Activated T-cell treated with anti-CD3 and anti-CD28 coated beads, Interleukin-2, amount 50 U/mL, for 72 hours (primary cell): Measurements from ENCODE around the gene GRIN2A. TPM values are rescaled to one million over a fixed set of nuclear protein-coding genes. Genes with fewer than 3 reads are reported as not detected.

Source experiments
- ATAC-seq, 2 donors: fragments of 150-1000 bp; cut with Tn5 transposase; replicated peaks in 1 of 2; 2 replicates each; pipeline ENCODE4 v1.10.0; 2021; ENCODE audit warnings: moderate library complexity in 2 of 2, mild to moderate bottlenecking in 1 of 2
- DNase-seq, 2 donors: peaks; one replicate each; pipeline ENCODE4 v3.0.0; 2021 to 2022; ENCODE audit warnings: mixed read lengths in 1 of 2
- H3K27ac Mint-ChIP-seq: one replicate; pipeline ENCODE4 v1.8.0; 2022; ENCODE audit warnings: mild to moderate bottlenecking, moderate library complexity, mixed read lengths
- H3K27me3 Mint-ChIP-seq: one replicate; pipeline ENCODE4 v1.8.0; 2022; ENCODE audit warnings: low read depth, mixed read lengths
- H3K36me3 Mint-ChIP-seq, 2 donors: one replicate each; pipeline ENCODE4 v1.8.0; 2022; ENCODE audit warnings: mixed read lengths in 2 of 2, mild to moderate bottlenecking in 1 of 2; ENCODE audit not compliant: insufficient read depth in 2 of 2
- H3K4me1 Mint-ChIP-seq: one replicate; pipeline ENCODE4 v1.8.0; 2022; ENCODE audit warnings: low read depth, mixed read lengths
- H3K4me3 Mint-ChIP-seq, 2 donors: one replicate each; pipeline ENCODE4 v1.8.0; 2022; ENCODE audit warnings: mild to moderate bottlenecking in 2 of 2, mixed read lengths in 2 of 2, moderate library complexity in 2 of 2
- H3K9me3 Mint-ChIP-seq, 2 donors: one replicate each; pipeline ENCODE4 v1.8.0; 2022; ENCODE audit warnings: mixed read lengths in 2 of 2
- total RNA-seq, 2 donors: library from RNA; stranded (reverse); gene quantifications; one replicate each; pipeline ENCODE4 v1.2.3, GENCODE V29; 2022

The GRIN2A gene
- total RNA-seq, 2 donors from 2014 or later = not detected

DNA sequence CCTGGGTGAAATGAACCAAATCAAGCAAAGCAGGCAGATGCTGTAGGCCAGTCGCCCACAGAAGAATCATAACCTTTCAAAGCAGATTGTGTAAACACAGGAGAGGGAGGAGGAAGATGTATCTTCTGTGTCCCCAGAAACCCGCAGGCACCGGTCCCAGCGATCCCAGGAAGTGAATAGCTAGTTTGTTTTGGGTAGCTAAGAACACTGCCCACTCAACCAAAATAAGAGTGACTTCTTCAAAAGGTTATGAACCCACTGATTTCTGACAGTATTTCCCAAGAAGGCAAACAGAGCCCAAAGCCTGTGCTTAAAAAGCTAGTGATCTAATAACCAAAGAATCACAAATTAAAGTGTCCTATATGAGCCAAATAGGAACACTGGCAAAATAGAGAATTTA lies 67.8 kb downstream of the GRIN2A start:
- DNase-seq (no peak), ATAC-seq (no peak)
- H3K4me3 Mint-ChIP-seq = no peak overlapping the region
- H3K4me1 Mint-ChIP-seq = no peaks in the 10 kb centered on the region
- H3K27me3 Mint-ChIP-seq = no peaks in the 10 kb centered on the region
- H3K36me3 Mint-ChIP-seq = no peaks in the 10 kb centered on the region
- no peaks in the 10 kb centered on the region for H3K9me3 Mint-ChIP-seq
- no peak overlapping the region for H3K27ac Mint-ChIP-seq

DNA sequence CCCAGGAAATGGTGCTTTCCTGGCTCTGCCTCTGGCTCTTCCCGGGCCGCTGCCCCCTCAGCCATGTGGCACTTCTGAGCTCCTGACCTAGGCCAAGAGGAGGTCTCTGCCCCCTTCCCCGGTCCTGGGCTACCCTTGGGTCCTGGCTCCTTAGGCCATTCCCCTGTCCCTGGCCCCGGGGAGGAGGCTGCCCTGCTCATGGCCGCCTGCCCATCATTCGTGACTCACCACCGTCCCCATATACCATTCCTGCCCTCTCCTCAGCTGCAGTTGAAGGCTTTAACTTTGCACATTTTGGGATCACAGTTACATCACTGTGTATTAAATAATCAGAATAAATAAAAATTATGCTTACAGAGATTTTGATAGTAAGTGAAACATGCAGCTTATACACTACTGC lies 69.0 kb downstream of the GRIN2A start:
- no peaks in the 10 kb centered on the region for H3K27me3 Mint-ChIP-seq
- ATAC-seq (no peak), DNase-seq (no peak)
- no peak overlapping the region for H3K27ac Mint-ChIP-seq
- H3K4me3 Mint-ChIP-seq = no peak overlapping the region
- no peaks in the 10 kb centered on the region for H3K9me3 Mint-ChIP-seq
- H3K4me1 Mint-ChIP-seq = no peaks in the 10 kb centered on the region
- H3K36me3 Mint-ChIP-seq = no peaks in the 10 kb centered on the region

DNA sequence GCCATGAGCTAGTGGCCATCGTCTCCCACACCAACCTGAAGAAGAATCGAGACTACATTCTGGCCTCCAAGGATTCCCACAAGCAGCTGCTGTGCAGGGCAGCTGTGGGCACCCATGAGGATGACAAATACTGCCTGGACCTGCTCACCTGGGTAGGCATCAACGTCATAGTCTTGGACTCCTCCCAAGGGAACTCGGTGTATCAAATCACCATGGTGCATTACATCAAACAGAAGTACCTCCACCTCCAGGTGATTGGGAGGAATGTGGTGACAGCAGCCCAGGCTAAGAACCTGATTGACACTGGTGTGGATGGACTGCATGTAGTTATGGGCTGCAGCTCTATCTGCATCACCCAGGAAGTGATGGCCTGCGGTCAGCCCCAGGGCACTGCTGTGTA lies 70.2 kb downstream of the GRIN2A start:
- H3K4me1 Mint-ChIP-seq = no peaks in the 10 kb centered on the region
- no peaks in the 10 kb centered on the region for H3K27me3 Mint-ChIP-seq
- ATAC-seq (no peak), DNase-seq (no peak)
- H3K9me3 Mint-ChIP-seq = no peaks in the 10 kb centered on the region
- H3K27ac Mint-ChIP-seq = no peak overlapping the region
- no peak overlapping the region for H3K4me3 Mint-ChIP-seq
- no peaks in the 10 kb centered on the region for H3K36me3 Mint-ChIP-seq

DNA sequence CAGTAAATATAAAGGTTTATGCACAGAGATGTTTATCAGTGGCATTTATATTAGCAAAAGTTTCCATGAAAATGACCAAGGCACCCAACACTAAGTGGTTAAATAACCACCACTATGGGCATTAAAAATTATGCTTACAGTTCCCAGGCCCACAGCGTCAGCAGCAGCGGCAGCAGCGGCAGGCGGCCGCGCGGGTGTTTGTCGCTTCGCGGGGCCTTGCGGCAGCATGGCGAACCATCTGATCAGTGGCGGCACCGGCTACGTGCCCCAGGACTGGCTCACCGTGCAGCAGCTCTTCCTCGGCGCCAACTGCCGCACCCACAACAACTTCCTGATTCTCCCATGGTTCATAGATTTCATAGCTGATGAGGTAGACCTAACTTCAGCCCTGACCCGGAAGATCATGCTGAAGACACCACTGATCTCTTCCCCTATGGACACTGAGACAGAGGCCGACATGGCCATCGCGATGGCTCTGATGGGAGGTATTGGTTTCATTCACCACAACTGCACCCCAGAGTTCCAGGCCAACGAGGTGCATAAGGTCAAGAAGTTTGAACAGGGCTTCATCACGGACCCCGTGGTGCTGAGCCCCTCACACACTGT lies 71.0 kb downstream of the GRIN2A start:
- no peaks in the 10 kb centered on the region for H3K27me3 Mint-ChIP-seq
- no peak overlapping the region for H3K27ac Mint-ChIP-seq

DNA sequence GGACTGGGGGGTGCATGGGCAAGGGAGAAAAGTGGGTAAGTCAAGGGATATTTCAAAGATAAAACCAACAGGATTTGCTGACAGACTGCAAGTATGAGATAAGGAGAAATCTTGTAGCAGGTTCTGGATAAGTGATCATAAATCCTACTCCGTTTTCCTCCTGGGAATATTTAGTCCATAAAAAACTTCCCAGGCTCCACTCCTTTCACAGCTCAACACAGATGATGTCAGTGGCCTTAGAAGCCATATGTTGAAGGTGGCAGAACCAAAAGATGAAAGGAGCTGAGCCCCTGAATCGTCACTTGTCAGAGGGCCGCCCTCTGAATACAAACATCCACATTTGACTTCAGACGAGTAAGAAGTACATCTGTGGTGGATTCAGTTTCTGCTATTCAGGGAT lies 71.7 kb downstream of the GRIN2A start:
- ATAC-seq = no peak
- Mint-ChIP-seq H3K36me3 (no peaks in the 10 kb centered on the region), H3K9me3 (no peaks in the 10 kb centered on the region), H3K4me3 (no peak overlapping the region), H3K27me3 (no peaks in the 10 kb centered on the region), H3K27ac (no peak overlapping the region), H3K4me1 (no peaks in the 10 kb centered on the region)
- DNase-seq = no peak

More for the DNA sequence above, 71.0 kb downstream of the GRIN2A start:
- no peaks in the 10 kb centered on the region for H3K9me3 Mint-ChIP-seq
- no peaks in the 10 kb centered on the region for H3K4me1 Mint-ChIP-seq
- no peak overlapping the region for H3K4me3 Mint-ChIP-seq
- no peak for ATAC-seq
- DNase-seq = no peak
- H3K36me3 Mint-ChIP-seq = no peaks in the 10 kb centered on the region

DNA sequence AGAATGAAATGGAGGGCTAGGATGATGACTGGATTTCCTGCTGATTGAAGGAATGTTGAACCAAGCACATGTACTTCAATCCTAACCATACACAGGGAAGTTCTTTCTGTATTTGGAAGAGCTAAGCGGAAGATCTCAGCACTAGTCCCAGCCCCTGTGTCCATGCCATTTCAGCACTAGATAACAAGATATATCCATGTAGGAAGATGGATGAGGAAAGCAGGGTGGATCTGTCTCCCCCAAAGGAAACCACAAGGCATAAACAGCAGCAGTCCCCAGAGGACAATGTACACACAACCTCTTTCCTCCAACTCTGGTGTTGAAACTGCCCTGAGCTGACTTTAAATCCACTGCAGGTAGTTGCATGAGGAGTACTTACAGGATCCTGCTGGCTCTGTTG lies 75.1 kb downstream of the GRIN2A start:
- peaks cover 0 to 2% of the 10 kb centered on the region in 2 donors for H3K9me3 Mint-ChIP-seq
- no peaks in the 10 kb centered on the region for H3K4me1 Mint-ChIP-seq
- peaks cover 0 to 3% of the 10 kb centered on the region in 2 donors for H3K36me3 Mint-ChIP-seq
- ATAC-seq (no peak), DNase-seq (no peak)
- no peak overlapping the region for H3K4me3 Mint-ChIP-seq
- no peaks in the 10 kb centered on the region for H3K27me3 Mint-ChIP-seq
- H3K27ac Mint-ChIP-seq = no peak overlapping the region

DNA sequence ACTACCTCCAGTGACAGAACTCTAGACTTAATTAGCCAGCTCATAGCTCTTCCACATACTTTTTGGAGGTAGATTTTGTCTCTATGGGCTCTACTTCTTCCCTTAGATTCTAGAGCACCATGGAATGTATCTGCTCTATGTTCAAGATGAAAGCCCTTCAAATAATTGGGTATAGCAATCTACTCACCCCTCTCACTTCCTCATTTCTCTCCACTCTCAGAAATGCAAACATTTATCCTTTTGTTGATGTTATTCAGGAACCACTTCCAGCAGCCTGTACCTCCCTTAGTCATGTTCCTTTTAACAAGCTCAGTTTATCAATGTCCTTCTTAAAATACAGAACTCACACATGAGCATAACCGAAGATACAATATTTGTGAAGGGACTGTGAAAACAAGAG lies 78.5 kb downstream of the GRIN2A start:
- ATAC-seq = no peak
- H3K27me3 Mint-ChIP-seq = no peaks in the 10 kb centered on the region
- no peak overlapping the region for H3K4me3 Mint-ChIP-seq
- H3K4me1 Mint-ChIP-seq = no peaks in the 10 kb centered on the region
- DNase-seq = no peak
- no peak overlapping the region for H3K27ac Mint-ChIP-seq
- H3K36me3 Mint-ChIP-seq = peaks cover 0 to 3% of the 10 kb centered on the region in 2 donors
- peaks cover 0 to 3% of the 10 kb centered on the region in 2 donors for H3K9me3 Mint-ChIP-seq

DNA sequence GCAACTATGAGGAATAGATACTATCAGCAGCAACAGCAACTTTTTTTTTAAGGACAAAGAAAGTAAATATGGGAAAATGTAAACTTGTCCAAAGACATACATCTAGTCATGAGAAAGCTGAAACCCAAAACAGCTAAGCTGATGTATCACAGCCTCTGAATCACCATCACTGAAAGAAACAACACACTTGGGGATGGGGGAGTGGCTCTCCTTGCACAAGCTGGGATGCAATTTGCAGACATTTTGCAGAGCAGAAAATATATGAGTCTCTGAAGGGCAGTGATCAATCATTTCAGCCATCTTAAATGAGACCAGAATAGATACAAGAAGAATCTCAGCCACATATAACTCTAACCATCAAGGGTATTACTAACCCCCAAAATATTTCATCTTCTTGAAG lies 79.1 kb downstream of the GRIN2A start:
- Mint-ChIP-seq H3K36me3 (peaks cover 0 to 3% of the 10 kb centered on the region in 2 donors), H3K4me3 (no peak overlapping the region), H3K27ac (no peak overlapping the region), H3K9me3 (peaks cover 0 to 3% of the 10 kb centered on the region in 2 donors), H3K27me3 (no peaks in the 10 kb centered on the region), H3K4me1 (no peaks in the 10 kb centered on the region)
- DNase-seq (no peak), ATAC-seq (no peak)

DNA sequence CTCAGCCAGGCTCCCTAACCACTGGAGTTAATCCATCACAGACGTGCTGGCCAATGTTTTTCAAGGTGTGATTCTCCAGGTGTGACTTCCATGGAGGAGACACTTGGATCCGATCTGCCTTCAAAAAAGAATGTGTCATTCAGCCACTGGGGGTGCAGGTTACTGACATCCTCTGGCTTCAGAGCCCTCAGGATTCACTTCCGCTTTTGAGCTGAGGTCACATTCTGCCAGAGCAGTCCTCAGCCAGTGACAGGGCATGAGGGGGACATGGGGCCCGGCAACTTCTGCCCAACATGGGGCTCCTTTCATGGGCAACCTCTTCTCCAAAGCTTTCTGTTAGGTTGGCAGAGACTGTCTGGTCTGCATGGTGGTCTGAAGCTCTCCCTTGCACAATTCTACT lies 81.4 kb downstream of the GRIN2A start:
- no peak for DNase-seq
- H3K36me3 Mint-ChIP-seq = peaks cover 0 to 3% of the 10 kb centered on the region in 2 donors
- no peak for ATAC-seq
- no peaks in the 10 kb centered on the region for H3K4me1 Mint-ChIP-seq
- H3K4me3 Mint-ChIP-seq = no peak overlapping the region
- no peaks in the 10 kb centered on the region for H3K27me3 Mint-ChIP-seq
- no peak overlapping the region for H3K27ac Mint-ChIP-seq
- H3K9me3 Mint-ChIP-seq = peaks cover 0 to 3% of the 10 kb centered on the region in 2 donors

DNA sequence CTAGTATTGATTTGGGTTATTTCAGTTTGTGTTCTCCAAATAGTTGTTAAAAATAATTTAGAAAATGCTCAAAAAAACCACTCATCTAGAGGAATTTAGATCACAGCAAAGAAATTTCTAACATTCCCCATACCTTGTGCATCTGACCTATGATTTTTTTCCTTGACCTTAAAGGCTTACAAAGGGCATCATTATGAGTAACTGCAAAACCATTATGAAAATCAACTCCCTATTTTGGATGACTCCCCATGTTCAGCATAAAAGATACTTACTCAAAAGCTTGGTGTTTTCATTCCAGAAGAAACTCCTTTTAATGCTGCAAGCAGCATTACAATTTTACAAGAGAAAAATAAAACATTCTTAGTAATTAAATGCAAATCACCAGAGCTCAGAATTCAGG lies 83.2 kb downstream of the GRIN2A start:
- H3K27me3 Mint-ChIP-seq = no peaks in the 10 kb centered on the region
- H3K27ac Mint-ChIP-seq = no peak overlapping the region
- H3K4me3 Mint-ChIP-seq = no peak overlapping the region
- no peak for DNase-seq
- peaks cover 0 to 3% of the 10 kb centered on the region in 2 donors for H3K9me3 Mint-ChIP-seq
- no peaks in the 10 kb centered on the region for H3K4me1 Mint-ChIP-seq
- ATAC-seq = no peak
- peaks cover 0 to 3% of the 10 kb centered on the region in 2 donors for H3K36me3 Mint-ChIP-seq

DNA sequence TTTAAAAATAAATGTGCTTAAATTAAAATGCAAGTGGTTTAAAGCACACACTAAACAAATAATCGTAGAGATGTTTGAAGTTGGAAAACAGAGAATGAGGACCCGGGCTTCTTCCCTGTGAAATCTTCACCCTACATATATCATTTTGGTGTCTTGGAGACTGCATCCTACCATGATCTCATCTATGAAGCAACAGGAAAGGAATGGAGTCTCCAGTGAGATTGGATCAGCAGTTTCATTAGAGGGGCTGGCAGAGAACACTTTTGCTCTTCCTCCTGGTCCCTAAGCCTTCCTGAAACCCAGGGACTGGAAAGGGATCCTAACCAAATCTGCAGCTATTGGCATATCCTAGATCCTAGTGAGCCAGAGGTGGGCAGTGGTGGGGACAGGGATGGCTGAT lies 85.0 kb downstream of the GRIN2A start:
- H3K27me3 Mint-ChIP-seq = no peaks in the 10 kb centered on the region
- peaks cover 0 to under 1% of the 10 kb centered on the region in 2 donors for H3K36me3 Mint-ChIP-seq
- ATAC-seq (no peak), DNase-seq (no peak)
- H3K9me3 Mint-ChIP-seq = peaks cover 0 to 3% of the 10 kb centered on the region in 2 donors
- no peaks in the 10 kb centered on the region for H3K4me1 Mint-ChIP-seq
- H3K27ac Mint-ChIP-seq = no peak overlapping the region
- no peak overlapping the region for H3K4me3 Mint-ChIP-seq

DNA sequence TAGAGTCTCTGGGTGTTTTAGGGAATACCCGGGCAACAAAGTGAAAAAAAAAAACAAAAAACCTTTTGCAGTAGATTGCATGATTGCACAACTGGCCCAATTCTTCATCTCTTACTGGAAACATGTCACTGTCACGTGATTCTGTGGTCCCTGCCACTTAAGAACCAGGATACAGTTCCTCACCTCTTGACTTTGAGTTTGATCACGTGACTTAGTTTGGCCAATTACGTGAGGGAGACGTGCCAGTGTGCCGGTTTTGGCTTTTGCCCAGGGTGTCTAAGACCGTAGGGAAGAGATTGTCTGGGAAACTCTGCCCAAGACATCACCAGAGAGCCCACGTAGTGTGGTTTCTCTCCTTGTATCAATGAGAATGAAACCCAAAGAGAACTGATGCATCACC lies 88.7 kb downstream of the GRIN2A start:
- H3K27ac Mint-ChIP-seq = no peak overlapping the region
- H3K9me3 Mint-ChIP-seq = peaks cover 0 to 3% of the 10 kb centered on the region in 2 donors
- no peaks in the 10 kb centered on the region for H3K27me3 Mint-ChIP-seq
- DNase-seq (no peak), ATAC-seq (no peak)
- no peak overlapping the region for H3K4me3 Mint-ChIP-seq
- H3K36me3 Mint-ChIP-seq = no peaks in the 10 kb centered on the region
- H3K4me1 Mint-ChIP-seq = no peaks in the 10 kb centered on the region

DNA sequence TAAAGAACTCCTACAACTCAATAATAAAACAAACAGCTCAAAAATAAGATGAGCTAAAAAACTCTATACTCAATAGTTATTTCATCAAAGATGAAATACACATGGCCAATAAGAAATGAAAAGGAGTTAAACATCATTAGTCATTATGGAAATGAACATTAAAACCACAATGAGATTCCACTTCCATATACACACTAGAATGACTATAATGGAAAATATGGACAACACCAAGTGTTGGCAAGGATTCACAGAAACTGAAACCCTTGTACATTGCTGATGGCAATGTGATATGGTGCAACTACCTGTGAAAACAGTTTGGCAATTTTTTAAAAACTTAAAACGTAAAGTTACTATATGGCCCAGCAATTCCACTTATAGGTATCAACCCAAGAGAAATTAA lies 91.4 kb downstream of the GRIN2A start:
- peaks cover 0 to 3% of the 10 kb centered on the region in 2 donors for H3K9me3 Mint-ChIP-seq
- no peaks in the 10 kb centered on the region for H3K36me3 Mint-ChIP-seq
- H3K27ac Mint-ChIP-seq = no peak overlapping the region
- ATAC-seq (no peak), DNase-seq (no peak)
- no peaks in the 10 kb centered on the region for H3K27me3 Mint-ChIP-seq
- H3K4me3 Mint-ChIP-seq = no peak overlapping the region
- no peaks in the 10 kb centered on the region for H3K4me1 Mint-ChIP-seq

DNA sequence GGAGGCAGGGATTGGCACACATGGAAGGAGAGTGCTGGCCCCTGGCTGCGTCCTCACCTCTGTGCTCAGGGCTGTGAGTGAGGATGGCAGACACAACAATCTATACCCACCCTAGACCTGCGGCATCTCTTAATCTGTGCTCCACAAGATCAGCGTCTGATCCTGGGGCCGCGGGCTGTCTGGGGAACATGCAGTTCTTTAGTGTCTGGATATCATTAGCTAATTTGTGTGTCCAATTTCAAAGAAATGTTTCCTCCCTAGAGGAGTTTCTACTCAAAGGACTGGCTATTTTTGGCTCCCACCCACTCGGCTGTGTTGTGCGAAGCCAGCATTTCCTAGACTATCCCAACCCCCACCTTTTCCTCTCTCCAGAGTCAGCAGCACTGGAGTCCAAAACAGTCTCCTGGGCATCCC lies 93.8 kb downstream of the GRIN2A start:
- Mint-ChIP-seq H3K4me1 (no peaks in the 10 kb centered on the region), H3K4me3 (no peak overlapping the region), H3K36me3 (no peaks in the 10 kb centered on the region), H3K9me3 (peaks cover 0 to 3% of the 10 kb centered on the region in 2 donors), H3K27me3 (no peaks in the 10 kb centered on the region), H3K27ac (no peak overlapping the region)
- DNase-seq (no peak), ATAC-seq (no peak)
